Memory B cell (primary cell): ENCODE results near the gene SEL1L2.

Experiments used
- ATAC-seq: fragments of 150-1000 bp; cut with Tn5 transposase; 2 replicates; pipeline ENCODE4 v1.10.0; 2021; ENCODE audit warnings: low read depth, mild to moderate bottlenecking, moderate library complexity
- DNase-seq, 2 donors: peaks; one replicate each; pipeline ENCODE4 v3.0.0; 2022; ENCODE audit warnings: low spot score in 2 of 2
- H3K27ac Mint-ChIP-seq: one replicate; pipeline ENCODE4 v1.8.0; 2022; ENCODE audit warnings: mild to moderate bottlenecking, moderate library complexity, mixed read lengths
- H3K27me3 Mint-ChIP-seq: one replicate; pipeline ENCODE4 v1.8.0; 2022; ENCODE audit warnings: mixed read lengths
- H3K36me3 Mint-ChIP-seq: one replicate; pipeline ENCODE4 v1.8.0; 2022; ENCODE audit warnings: mild to moderate bottlenecking, mixed read lengths
- H3K4me1 Mint-ChIP-seq: one replicate; pipeline ENCODE4 v1.8.0; 2022; ENCODE audit warnings: mixed read lengths
- H3K4me3 Mint-ChIP-seq: one replicate; pipeline ENCODE4 v1.8.0; 2022; ENCODE audit warnings: mild to moderate bottlenecking, moderate library complexity, mixed read lengths
- H3K9me3 Mint-ChIP-seq: one replicate; pipeline ENCODE4 v1.8.0; 2022; ENCODE audit warnings: mixed read lengths

SEL1L2 gene

GRCh38 chr20:13868331-13868730 lies 122.1 kb downstream of the SEL1L2 start:
- DNase-seq (no peak), ATAC-seq (no peak)
- H3K27ac Mint-ChIP-seq: no peak overlapping the region
- no peaks in the 10 kb centered on the region for H3K36me3 Mint-ChIP-seq
- no peak overlapping the region for H3K4me3 Mint-ChIP-seq
- no peaks in the 10 kb centered on the region for H3K9me3 Mint-ChIP-seq
- H3K4me1 Mint-ChIP-seq: no peaks in the 10 kb centered on the region
- H3K27me3 Mint-ChIP-seq: no peaks in the 10 kb centered on the region

GRCh38 chr20:13865791-13866351 lies 124.5 kb downstream of the SEL1L2 start:
- Mint-ChIP-seq H3K27ac (no peak overlapping the region), H3K36me3 (no peaks in the 10 kb centered on the region), H3K4me1 (no peaks in the 10 kb centered on the region), H3K9me3 (no peaks in the 10 kb centered on the region), H3K4me3 (no peak overlapping the region), H3K27me3 (peaks cover 3% of the 10 kb centered on the region)
- no peak for ATAC-seq
- DNase-seq: no peak

- no peak for DNase-seq
- H3K36me3 Mint-ChIP-seq: no peaks in the 10 kb centered on the region
These were observed 125.3 kb downstream of the SEL1L2 start for GRCh38 chr20:13865156-13865555.

GRCh38 chr20:13863244-13863643 lies 127.2 kb downstream of the SEL1L2 start:
- no peaks in the 10 kb centered on the region for H3K9me3 Mint-ChIP-seq
- ATAC-seq (no peak), DNase-seq (no peak)
- H3K4me1 Mint-ChIP-seq: no peaks in the 10 kb centered on the region
- H3K27me3 Mint-ChIP-seq: peaks cover 5% of the 10 kb centered on the region
- no peaks in the 10 kb centered on the region for H3K36me3 Mint-ChIP-seq
- H3K4me3 Mint-ChIP-seq: no peak overlapping the region
- no peak overlapping the region for H3K27ac Mint-ChIP-seq

More at GRCh38 chr20:13865156-13865555, 125.3 kb downstream of the SEL1L2 start:
- no peaks in the 10 kb centered on the region for H3K4me1 Mint-ChIP-seq
- H3K4me3 Mint-ChIP-seq: no peak overlapping the region
- H3K9me3 Mint-ChIP-seq: no peaks in the 10 kb centered on the region
- no peak for ATAC-seq
- H3K27ac Mint-ChIP-seq: no peak overlapping the region
- H3K27me3 Mint-ChIP-seq: peaks cover 5% of the 10 kb centered on the region

GRCh38 chr20:13862245-13862644 lies 128.2 kb downstream of the SEL1L2 start:
- Mint-ChIP-seq H3K4me3 (no peak overlapping the region), H3K27me3 (peaks cover 5% of the 10 kb centered on the region), H3K27ac (no peak overlapping the region), H3K36me3 (no peaks in the 10 kb centered on the region), H3K9me3 (no peaks in the 10 kb centered on the region), H3K4me1 (no peaks in the 10 kb centered on the region)
- DNase-seq (no peak), ATAC-seq (peak; percentile 35)

GRCh38 chr20:13858871-13859270 lies 131.5 kb downstream of the SEL1L2 start:
- H3K27me3 Mint-ChIP-seq: peaks cover 6% of the 10 kb centered on the region
- no peaks in the 10 kb centered on the region for H3K36me3 Mint-ChIP-seq
- ATAC-seq: no peak
- no peaks in the 10 kb centered on the region for H3K9me3 Mint-ChIP-seq
- H3K4me1 Mint-ChIP-seq: no peaks in the 10 kb centered on the region
- no peak for DNase-seq
- H3K4me3 Mint-ChIP-seq: no peak overlapping the region
- H3K27ac Mint-ChIP-seq: no peak overlapping the region

- Mint-ChIP-seq H3K4me3 (no peak overlapping the region), H3K27me3 (peaks cover 6% of the 10 kb centered on the region), H3K9me3 (no peaks in the 10 kb centered on the region), H3K36me3 (no peaks in the 10 kb centered on the region), H3K4me1 (no peaks in the 10 kb centered on the region), H3K27ac (no peak overlapping the region)
- ATAC-seq: no peak
- DNase-seq: no peak
These were observed 132.0 kb downstream of the SEL1L2 start for GRCh38 chr20:13858439-13858838.

- no peak for DNase-seq
- peaks cover 6% of the 10 kb centered on the region for H3K27me3 Mint-ChIP-seq
- no peaks in the 10 kb centered on the region for H3K4me1 Mint-ChIP-seq
- no peak overlapping the region for H3K4me3 Mint-ChIP-seq
- H3K36me3 Mint-ChIP-seq: no peaks in the 10 kb centered on the region
- no peaks in the 10 kb centered on the region for H3K9me3 Mint-ChIP-seq
- ATAC-seq: no peak
- no peak overlapping the region for H3K27ac Mint-ChIP-seq
These were observed 132.5 kb downstream of the SEL1L2 start for GRCh38 chr20:13857961-13858360.

GRCh38 chr20:13857304-13857703 lies 133.1 kb downstream of the SEL1L2 start:
- DNase-seq: no peak
- no peaks in the 10 kb centered on the region for H3K4me1 Mint-ChIP-seq
- H3K27me3 Mint-ChIP-seq: peaks cover 6% of the 10 kb centered on the region

GRCh38 chr20:13856354-13856753 lies 134.1 kb downstream of the SEL1L2 start:
- no peak overlapping the region for H3K27ac Mint-ChIP-seq
- ATAC-seq (no peak), DNase-seq (no peak)
- H3K4me3 Mint-ChIP-seq: no peak overlapping the region
- no peaks in the 10 kb centered on the region for H3K4me1 Mint-ChIP-seq
- no peaks in the 10 kb centered on the region for H3K9me3 Mint-ChIP-seq
- no peaks in the 10 kb centered on the region for H3K36me3 Mint-ChIP-seq
- peaks cover 6% of the 10 kb centered on the region for H3K27me3 Mint-ChIP-seq

More at GRCh38 chr20:13857304-13857703, 133.1 kb downstream of the SEL1L2 start:
- H3K36me3 Mint-ChIP-seq: no peaks in the 10 kb centered on the region
- H3K27ac Mint-ChIP-seq: no peak overlapping the region
- no peak overlapping the region for H3K4me3 Mint-ChIP-seq
- no peak for ATAC-seq
- no peaks in the 10 kb centered on the region for H3K9me3 Mint-ChIP-seq

GRCh38 chr20:13855613-13856012 lies 134.8 kb downstream of the SEL1L2 start:
- H3K4me3 Mint-ChIP-seq: no peak overlapping the region
- ATAC-seq: no peak
- no peak for DNase-seq
- H3K27me3 Mint-ChIP-seq: peaks cover 3% of the 10 kb centered on the region
- no peaks in the 10 kb centered on the region for H3K9me3 Mint-ChIP-seq
- no peaks in the 10 kb centered on the region for H3K4me1 Mint-ChIP-seq
- H3K27ac Mint-ChIP-seq: no peak overlapping the region
- H3K36me3 Mint-ChIP-seq: no peaks in the 10 kb centered on the region

- Mint-ChIP-seq H3K9me3 (peaks cover 4% of the 10 kb centered on the region), H3K36me3 (no peaks in the 10 kb centered on the region), H3K4me3 (no peak overlapping the region), H3K27me3 (peaks cover 3% of the 10 kb centered on the region), H3K4me1 (no peaks in the 10 kb centered on the region), H3K27ac (no peak overlapping the region)
- ATAC-seq (no peak), DNase-seq (no peak)
These were observed 138.1 kb downstream of the SEL1L2 start for GRCh38 chr20:13852306-13852705.

GRCh38 chr20:13851279-13851678 lies 139.1 kb downstream of the SEL1L2 start:
- peaks cover 3% of the 10 kb centered on the region for H3K27me3 Mint-ChIP-seq
- H3K27ac Mint-ChIP-seq: no peak overlapping the region
- H3K9me3 Mint-ChIP-seq: peaks cover 4% of the 10 kb centered on the region
- no peak overlapping the region for H3K4me3 Mint-ChIP-seq
- DNase-seq: no peak
- no peak for ATAC-seq
- H3K36me3 Mint-ChIP-seq: no peaks in the 10 kb centered on the region
- H3K4me1 Mint-ChIP-seq: no peaks in the 10 kb centered on the region

- DNase-seq (no peak), ATAC-seq (no peak)
- H3K27ac Mint-ChIP-seq: no peak overlapping the region
- no peaks in the 10 kb centered on the region for H3K36me3 Mint-ChIP-seq
- H3K9me3 Mint-ChIP-seq: peaks cover 4% of the 10 kb centered on the region
- peaks cover 5% of the 10 kb centered on the region for H3K27me3 Mint-ChIP-seq
- H3K4me3 Mint-ChIP-seq: no peak overlapping the region
- H3K4me1 Mint-ChIP-seq: no peaks in the 10 kb centered on the region
These were observed 146.1 kb downstream of the SEL1L2 start for GRCh38 chr20:13844296-13844695.

GRCh38 chr20:13841206-13841605 lies 149.2 kb downstream of the SEL1L2 start:
- H3K27me3 Mint-ChIP-seq: peaks cover 13% of the 10 kb centered on the region
- no peak overlapping the region for H3K27ac Mint-ChIP-seq
- no peak overlapping the region for H3K4me3 Mint-ChIP-seq
- ATAC-seq (no peak), DNase-seq (no peak)
- H3K36me3 Mint-ChIP-seq: no peaks in the 10 kb centered on the region
- H3K4me1 Mint-ChIP-seq: no peaks in the 10 kb centered on the region
- H3K9me3 Mint-ChIP-seq: no peaks in the 10 kb centered on the region
